HCT116 (cell line): ENCODE results near the gene SMIM10L1. TPM values are rescaled to one million over a fixed set of nuclear protein-coding genes. Genes with fewer than 3 reads are reported as not detected.

Source experiments
- ATAC-seq: fragments of 200-7000 bp; cut with Tn5 transposase; 2 replicates; pipeline ENCODE4 v1.9.1; 2020; ENCODE audit warnings: mild to moderate bottlenecking, moderate library complexity
- BruUV-seq: library from RNA; stranded (reverse); fragments of 400-500 nt; replicated peaks from 2 replicates; lab custom pipeline; 2021; lab: Mats Ljungman, UMichigan
- CTCF ChIA-PET: fragments of 300-600 bp; sonication (Branson Sonifier 250); formaldehyde crosslinking; loops from one replicate; lab custom pipeline; 2021; ENCODE audit warnings: antibody characterized with exemption; lab: Charles Lee
- POLR2A ChIA-PET: fragments of 300-600, 350-600 bp; sonication (Branson Sonifier 250); formaldehyde crosslinking; loops from one replicate; lab custom pipeline; 2021; ENCODE audit warnings: antibody characterized with exemption; lab: Charles Lee
- RAD21 ChIA-PET, 2 experiments: fragments of 300-600 bp; sonication (Branson Sonifier 250); formaldehyde crosslinking; loops; one replicate each; lab custom pipeline; 2023; ENCODE audit warnings: low total read pairs in 2 of 2; ENCODE audit not compliant: uncharacterized antibody in 2 of 2, unreplicated experiment in 2 of 2, low non-redundant PET in 1 of 2; lab: Charles Lee
- DNase-seq: peaks from one replicate; pipeline ENCODE4 v3.0.0-alpha.2; 2010; ENCODE audit warnings: low read depth, low spot score
- H2AFZ ChIP-seq: fragments of 200-600 bp; shearing (Covaris generic), sonication (generic); 2 replicates; pipeline ENCODE4 v1.6.1; 2017; ENCODE audit warnings: low read depth, mixed run types, mixed read lengths, antibody characterized with exemption, low read length; ENCODE audit not compliant: poor library complexity, severe bottlenecking
- H3K27ac ChIP-seq: 2 replicates; pipeline ENCODE4 v1.5.1; 2012; ENCODE audit warnings: low read depth, low read length
- H3K27me3 ChIP-seq: fragments of 200-600 bp; sonication (generic); 2 replicates; pipeline ENCODE4 v1.6.1; 2016; ENCODE audit warnings: mixed run types, low read length, mixed read lengths; ENCODE audit not compliant: insufficient read depth
- H3K36me3 ChIP-seq, 2 experiments: fragments of 200-500 bp in 1 of 2; fragments of 200-600 bp in 1 of 2; sonication (Bioruptor generic) in 1 of 2; sonication (generic) in 1 of 2; 2 replicates each; pipeline versions ENCODE4 v1.5.1 to v1.6.1; 2014 to 2016; ENCODE audit warnings: low read length in 2 of 2, inconsistent platforms in 1 of 2, mixed read lengths in 1 of 2, mixed run types in 1 of 2; ENCODE audit not compliant: insufficient read depth in 2 of 2, control insufficient read depth in 1 of 2
- H3K4me1 ChIP-seq, 2 experiments: fragments of 200-600 bp in 1 of 2; sonication (generic) in 1 of 2; 2 replicates each; pipeline versions ENCODE4 v1.5.1 to v1.6.1; 2012 to 2017; ENCODE audit warnings: low read length in 2 of 2, inconsistent platforms in 1 of 2, mild to moderate bottlenecking in 1 of 2, mixed read lengths in 1 of 2, mixed run types in 1 of 2, moderate library complexity in 1 of 2; ENCODE audit not compliant: insufficient read depth in 2 of 2, control insufficient read depth in 1 of 2
- H3K4me2 ChIP-seq: fragments of 200-600 bp; sonication (generic); 2 replicates; pipeline ENCODE4 v1.6.1; 2017; ENCODE audit warnings: mixed run types, low read length, mixed read lengths
- H3K4me3 ChIP-seq, 2 experiments: fragments of 200-600 bp in 1 of 2; sonication (generic) in 1 of 2; replicated peaks in 1 of 2; 2 replicates each; pipeline ENCODE4 v1.5.1; 2011 to 2016; ENCODE audit warnings: low read length in 2 of 2, control low read depth in 1 of 2, low read depth in 1 of 2, mild to moderate bottlenecking in 1 of 2, mixed read lengths in 1 of 2, mixed run types in 1 of 2
- H3K79me2 ChIP-seq: fragments of 200-600 bp; sonication (generic); 2 replicates; pipeline ENCODE4 v1.6.1; 2017; ENCODE audit warnings: mild to moderate bottlenecking, mixed run types, low read length, moderate library complexity, mixed read lengths; ENCODE audit not compliant: insufficient read depth
- H3K9ac ChIP-seq: fragments of 200-600 bp; sonication (generic); 2 replicates; pipeline ENCODE4 v1.6.1; 2016; ENCODE audit warnings: low read length, mixed read lengths
- H3K9me2 ChIP-seq: fragments of 200-600 bp; sonication (generic), shearing (Covaris generic); 2 replicates; pipeline ENCODE4 v1.6.1; 2017; ENCODE audit warnings: mixed run types, mild to moderate bottlenecking, moderate library complexity; ENCODE audit not compliant: insufficient read depth
- H3K9me3 ChIP-seq, 2 experiments: fragments of 200-500 bp in 1 of 2; fragments of 200-600 bp in 1 of 2; sonication (Bioruptor generic) in 1 of 2; sonication (generic) in 1 of 2; 2 replicates each; pipeline ENCODE4 v1.6.1; 2014 to 2017; ENCODE audit warnings: low read length in 2 of 2, mixed read lengths in 2 of 2, inconsistent platforms in 1 of 2, low read depth in 1 of 2, mild to moderate bottlenecking in 1 of 2, mixed run types in 1 of 2, moderate library complexity in 1 of 2; ENCODE audit not compliant: control insufficient read depth in 1 of 2, insufficient read depth in 1 of 2
- H4K20me1 ChIP-seq: fragments of 200-600 bp; sonication (generic), shearing (Covaris generic); 2 replicates; pipeline ENCODE4 v1.6.1; 2017; ENCODE audit warnings: mixed run types, mild to moderate bottlenecking, moderate library complexity; ENCODE audit not compliant: insufficient read depth
- CBX3 ChIP-seq: IDR thresholded peaks from 2 replicates; pipeline ENCODE4 v1.6.1; 2012; ENCODE audit warnings: low read depth
- CEBPB ChIP-seq: IDR thresholded peaks from 2 replicates; pipeline ENCODE4 v1.6.1; 2012; ENCODE audit warnings: low read depth
- EGR1 ChIP-seq: IDR thresholded peaks from 2 replicates; pipeline ENCODE4 v1.6.1; 2012; ENCODE audit warnings: low read depth
- ELF1 ChIP-seq: IDR thresholded peaks from 2 replicates; pipeline ENCODE4 v1.6.1; 2012; ENCODE audit warnings: low read depth, borderline replicate concordance
- EZH2phosphoT487 ChIP-seq: fragments of 200-600 bp; IDR thresholded peaks from 2 replicates; pipeline ENCODE4 v1.6.1; 2018; ENCODE audit warnings: antibody characterized with exemption, borderline replicate concordance
- JUND ChIP-seq: IDR thresholded peaks from 2 replicates; pipeline ENCODE4 v1.6.1; 2012
- SIN3A ChIP-seq: IDR thresholded peaks from 2 replicates; pipeline ENCODE4 v1.6.1; 2012; ENCODE audit warnings: low read depth
- YY1 ChIP-seq: IDR thresholded peaks from 2 replicates; pipeline ENCODE4 v1.6.1; 2011; ENCODE audit warnings: low read length, low read depth, moderate library complexity, mild to moderate bottlenecking; ENCODE audit not compliant: insufficient replicate concordance; ENCODE audit errors: extremely low read depth
- ZFX ChIP-seq: fragments of 450-650 bp; IDR thresholded peaks from 2 replicates; pipeline ENCODE4 v1.6.1; 2017
- intact Hi-C: fragments of 100-400 bp; cut with micrococcal nuclease; formaldehyde crosslinking; loops from 2 replicates; pipeline ENCODE4 v1.10.0; 2022
- total RNA-seq: library from RNA; stranded (reverse); gene quantifications from one replicate; pipeline ENCODE4 v1.2.1, GENCODE V29; 2021; ENCODE audit not compliant: unreplicated experiment
- TF ChIP-seq, protein P1 (sequence below): IDR thresholded peaks from 2 replicates; pipeline ENCODE4 v1.6.1; 2011; ENCODE audit warnings: mild to moderate bottlenecking, low read length, moderate library complexity; ENCODE audit not compliant: insufficient replicate concordance; ENCODE audit errors: extremely low read depth
- TF ChIP-seq, protein P2 (sequence below), 3 experiments: fragments of 200-600 bp in 1 of 3; sonication (generic) in 1 of 3; IDR thresholded peaks in 2 of 3; conservative IDR thresholded peaks in 1 of 3; 2 replicates each; pipeline ENCODE4 v1.5.1; 2012 to 2017; ENCODE audit warnings: low read depth in 2 of 3, low read length in 2 of 3, antibody characterized with exemption in 1 of 3, borderline replicate concordance in 1 of 3, control low read depth in 1 of 3, mild to moderate bottlenecking in 1 of 3, mixed read lengths in 1 of 3, mixed run types in 1 of 3, moderate library complexity in 1 of 3; ENCODE audit not compliant: insufficient read depth in 1 of 3

The SMIM10L1 gene
- total RNA-seq, 1 experiment from 2014 or later = 6.4 TPM

DNA sequence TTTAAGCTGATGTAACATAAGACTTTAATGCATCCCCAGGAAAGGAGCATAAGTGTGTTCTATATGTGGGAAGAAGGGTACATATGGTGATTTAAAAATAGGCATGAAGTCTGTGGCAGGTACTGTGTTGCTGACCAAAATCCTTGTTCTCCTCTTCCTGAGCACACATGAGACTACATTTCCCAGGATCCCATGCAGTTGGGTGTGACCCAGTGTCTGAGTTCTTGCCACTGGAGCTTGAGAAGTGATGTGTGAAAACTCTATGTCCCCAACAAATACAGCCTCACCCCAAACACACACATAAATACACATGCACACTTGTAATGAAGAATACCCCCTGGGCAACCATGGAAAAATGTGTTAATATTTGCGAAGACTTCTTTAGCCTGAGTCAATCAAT lies 8.5 kb upstream of the SMIM10L1 start (continued):
- TF ChIP-seq EGR1 (no peak), ZFX (no peak), ELF1 (no peak), JUND (no peak), SIN3A (no peak), EZH2phosphoT487 (no peak)
- TF ChIP-seq, protein P1, sequence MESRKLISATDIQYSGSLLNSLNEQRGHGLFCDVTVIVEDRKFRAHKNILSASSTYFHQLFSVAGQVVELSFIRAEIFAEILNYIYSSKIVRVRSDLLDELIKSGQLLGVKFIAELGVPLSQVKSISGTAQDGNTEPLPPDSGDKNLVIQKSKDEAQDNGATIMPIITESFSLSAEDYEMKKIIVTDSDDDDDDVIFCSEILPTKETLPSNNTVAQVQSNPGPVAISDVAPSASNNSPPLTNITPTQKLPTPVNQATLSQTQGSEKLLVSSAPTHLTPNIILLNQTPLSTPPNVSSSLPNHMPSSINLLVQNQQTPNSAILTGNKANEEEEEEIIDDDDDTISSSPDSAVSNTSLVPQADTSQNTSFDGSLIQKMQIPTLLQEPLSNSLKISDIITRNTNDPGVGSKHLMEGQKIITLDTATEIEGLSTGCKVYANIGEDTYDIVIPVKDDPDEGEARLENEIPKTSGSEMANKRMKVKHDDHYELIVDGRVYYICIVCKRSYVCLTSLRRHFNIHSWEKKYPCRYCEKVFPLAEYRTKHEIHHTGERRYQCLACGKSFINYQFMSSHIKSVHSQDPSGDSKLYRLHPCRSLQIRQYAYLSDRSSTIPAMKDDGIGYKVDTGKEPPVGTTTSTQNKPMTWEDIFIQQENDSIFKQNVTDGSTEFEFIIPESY = no peak
- TF ChIP-seq, all 23 proteins: peak for 0

DNA sequence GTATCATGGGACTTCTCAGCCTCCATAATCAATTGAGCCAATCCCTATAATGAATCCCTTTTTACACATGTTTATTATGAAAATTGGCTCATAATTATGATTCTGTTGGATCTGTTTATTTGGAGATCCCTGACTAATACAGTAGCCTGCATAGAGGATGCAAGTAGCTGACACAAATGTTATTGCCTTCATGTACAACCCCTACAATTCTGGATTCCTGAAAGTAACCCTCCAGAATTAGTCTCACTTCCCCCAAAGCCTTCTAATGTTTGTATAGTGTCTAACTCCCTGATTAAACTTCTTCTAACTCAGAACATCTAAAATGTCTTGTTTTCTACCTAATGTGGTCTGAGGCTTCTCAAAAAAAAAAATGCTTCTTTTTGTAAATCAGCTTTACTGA lies 6.6 kb upstream of the SMIM10L1 start:
- Histone ChIP-seq H3K79me2 (peaks cover 100% of the 10 kb centered on the region), H3K9me2 (no peaks in the 10 kb centered on the region), H3K4me3 (no peak overlapping the region), H3K27me3 (no peaks in the 10 kb centered on the region), H3K4me2 (no peak overlapping the region), H3K36me3 (peaks cover 0 to 10% of the 10 kb centered on the region in 2 experiments; a peak in 1 of 4 replicates), H4K20me1 (peaks cover 7% of the 10 kb centered on the region; the same call in 1 of the 2 replicates), H2AFZ (no peak overlapping the region), H3K9ac (no peak overlapping the region), H3K4me1 (no peaks in the 10 kb centered on the region), H3K9me3 (no peaks in the 10 kb centered on the region), H3K27ac (no peak overlapping the region)
- no peak for ATAC-seq
- no peak for TF ChIP-seq SIN3A
- TF ChIP-seq EZH2phosphoT487 = no peak
- TF ChIP-seq ELF1 = no peak
- TF ChIP-seq JUND = no peak
- TF ChIP-seq CBX3 = no peak
- TF ChIP-seq, protein P2, sequence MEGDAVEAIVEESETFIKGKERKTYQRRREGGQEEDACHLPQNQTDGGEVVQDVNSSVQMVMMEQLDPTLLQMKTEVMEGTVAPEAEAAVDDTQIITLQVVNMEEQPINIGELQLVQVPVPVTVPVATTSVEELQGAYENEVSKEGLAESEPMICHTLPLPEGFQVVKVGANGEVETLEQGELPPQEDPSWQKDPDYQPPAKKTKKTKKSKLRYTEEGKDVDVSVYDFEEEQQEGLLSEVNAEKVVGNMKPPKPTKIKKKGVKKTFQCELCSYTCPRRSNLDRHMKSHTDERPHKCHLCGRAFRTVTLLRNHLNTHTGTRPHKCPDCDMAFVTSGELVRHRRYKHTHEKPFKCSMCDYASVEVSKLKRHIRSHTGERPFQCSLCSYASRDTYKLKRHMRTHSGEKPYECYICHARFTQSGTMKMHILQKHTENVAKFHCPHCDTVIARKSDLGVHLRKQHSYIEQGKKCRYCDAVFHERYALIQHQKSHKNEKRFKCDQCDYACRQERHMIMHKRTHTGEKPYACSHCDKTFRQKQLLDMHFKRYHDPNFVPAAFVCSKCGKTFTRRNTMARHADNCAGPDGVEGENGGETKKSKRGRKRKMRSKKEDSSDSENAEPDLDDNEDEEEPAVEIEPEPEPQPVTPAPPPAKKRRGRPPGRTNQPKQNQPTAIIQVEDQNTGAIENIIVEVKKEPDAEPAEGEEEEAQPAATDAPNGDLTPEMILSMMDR (IDR thresholded peaks at IDR 0.05 in 2 of 3, conservative IDR thresholded peaks at IDR 0.05 in 1 of 3; ENCODE audit: borderline replicate concordance in 1 of 3, insufficient read depth in 1 of 3, low read depth in 2 of 3, low read length in 2 of 3) = no peak
- no peak for TF ChIP-seq YY1
- TF ChIP-seq CEBPB = no peak
- POLR2A ChIA-PET = no interaction called here
- no TSS peak for BruUV-seq
- intact Hi-C loops = no loop called here
- no peak for DNase-seq
- RAD21 ChIA-PET = no interaction called here
- CTCF ChIA-PET = no interaction called here
